ENCODE data around the gene ACAD9.
"Not testable (repeated sequence)": the region's sequence is repeated elsewhere in the genome, so short reads cannot be mapped to it uniquely, and the experiment has no call there.

GRCh38 chr3:128864849-128865804, 14.3 kb upstream of the ACAD9 start:
- not testable (repeated sequence) for TF ChIP-seq CTCF (conservative IDR thresholded peaks at IDR 0.05 in 1 of 2, IDR thresholded peaks at IDR 0.05 in 1 of 2; ENCODE audit: low read depth in 1 of 2, low read length in 2 of 2); EZH2 (IDR thresholded peaks at IDR 0.05; ENCODE audit: low read length, missing control alignments)
